Activated T-cell treated with anti-CD3 and anti-CD28 coated beads, Interleukin-2, amount 50 U/mL, for 4 hours (primary cell): ENCODE results near the gene ISY1. TPM values are rescaled to one million over a fixed set of nuclear protein-coding genes. Genes with fewer than 3 reads are reported as not detected.
"Not testable (repeated sequence)": the region's sequence is repeated elsewhere in the genome, so short reads cannot be mapped to it uniquely, and the experiment has no call there.

Experiments
- ATAC-seq, 2 donors: fragments of 200-7000 bp; cut with Tn5 transposase; one replicate each; pipeline ENCODE4 v1.10.0; 2021
- DNase-seq: peaks from one replicate; pipeline ENCODE4 v3.0.0-alpha.2; 2020
- H3K27me3 Mint-ChIP-seq: one replicate; pipeline ENCODE4 v1.8.0; 2021; ENCODE audit warnings: low read depth, mixed read lengths
- H3K36me3 Mint-ChIP-seq: one replicate; pipeline ENCODE4 v1.8.0; 2022; ENCODE audit warnings: mixed read lengths; ENCODE audit not compliant: insufficient read depth
- H3K4me1 Mint-ChIP-seq: one replicate; pipeline ENCODE4 v1.8.0; 2021; ENCODE audit warnings: low read depth, mixed read lengths
- H3K4me3 Mint-ChIP-seq: one replicate; pipeline ENCODE4 v1.8.0; 2021; ENCODE audit warnings: mild to moderate bottlenecking, moderate library complexity, mixed read lengths
- H3K9me3 Mint-ChIP-seq: one replicate; pipeline ENCODE4 v1.8.0; 2021; ENCODE audit warnings: mixed read lengths
- total RNA-seq, 3 donors: library from RNA; stranded (reverse); gene quantifications; one replicate each; pipeline ENCODE4 v1.2.1, GENCODE V29; 2021

The ISY1 gene
- total RNA-seq, 3 donors from 2014 or later = 93.1 to 101 (median 93.9) TPM

DNA sequence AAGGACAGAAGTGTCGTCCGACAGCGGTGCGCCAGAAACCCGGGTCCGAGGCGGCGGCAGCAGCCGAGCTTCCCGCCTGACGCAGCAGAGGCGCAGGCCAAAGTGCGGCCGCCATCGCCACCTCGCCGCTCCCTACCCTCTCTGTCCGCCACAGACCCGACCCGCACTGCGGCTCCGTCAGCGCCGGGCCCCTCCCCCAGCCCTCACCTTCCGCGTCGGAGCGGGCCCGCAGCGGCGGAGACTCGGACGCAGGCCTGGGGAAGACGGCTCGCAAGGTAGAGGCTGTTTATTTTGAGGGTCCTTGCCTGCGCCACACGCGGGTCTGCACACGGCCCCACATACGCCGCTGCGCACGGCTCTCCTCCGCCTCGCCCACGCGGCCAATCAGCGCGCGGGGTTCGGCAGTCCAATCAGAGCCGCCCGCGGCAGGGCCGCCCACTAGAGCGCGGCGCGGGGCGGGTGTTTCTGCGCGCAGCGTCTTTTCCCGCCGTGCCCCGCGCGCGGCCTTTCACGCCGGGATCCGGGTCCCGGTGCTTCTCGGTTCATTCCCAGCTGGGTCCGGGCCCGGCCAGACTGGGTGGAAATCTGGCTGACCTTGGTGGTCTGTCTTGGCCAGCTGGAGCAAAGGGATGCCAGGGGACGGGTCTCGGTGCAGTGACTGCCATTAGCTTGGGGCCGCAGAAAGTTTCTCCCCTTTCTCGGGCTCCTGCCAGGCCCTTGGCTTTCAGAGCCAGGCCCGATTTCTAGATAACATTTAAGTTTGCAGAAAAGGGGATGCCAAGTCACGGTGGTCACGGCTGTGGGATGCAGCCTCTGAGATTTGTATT, 22.9 kb upstream of the ISY1 start, which contains the start of gene CNBP:
CNBP (minus strand) TSS at position 328 of the 827 bp plus-strand sequence. CDS start 12,139 bp downstream, outside the sequence.
- H3K36me3 Mint-ChIP-seq = peaks cover 31% of the 10 kb centered on the region
- peak within 1 kb of the TSS; percentile 98 for H3K4me3 Mint-ChIP-seq
- no peaks in the 10 kb centered on the region for H3K9me3 Mint-ChIP-seq
- H3K4me1 Mint-ChIP-seq = peaks cover 26% of the 10 kb centered on the region
- peak; percentile 91 to 93 for ATAC-seq
- DNase-seq = peak; percentile 90
- no peaks in the 10 kb centered on the region for H3K27me3 Mint-ChIP-seq

DNA sequence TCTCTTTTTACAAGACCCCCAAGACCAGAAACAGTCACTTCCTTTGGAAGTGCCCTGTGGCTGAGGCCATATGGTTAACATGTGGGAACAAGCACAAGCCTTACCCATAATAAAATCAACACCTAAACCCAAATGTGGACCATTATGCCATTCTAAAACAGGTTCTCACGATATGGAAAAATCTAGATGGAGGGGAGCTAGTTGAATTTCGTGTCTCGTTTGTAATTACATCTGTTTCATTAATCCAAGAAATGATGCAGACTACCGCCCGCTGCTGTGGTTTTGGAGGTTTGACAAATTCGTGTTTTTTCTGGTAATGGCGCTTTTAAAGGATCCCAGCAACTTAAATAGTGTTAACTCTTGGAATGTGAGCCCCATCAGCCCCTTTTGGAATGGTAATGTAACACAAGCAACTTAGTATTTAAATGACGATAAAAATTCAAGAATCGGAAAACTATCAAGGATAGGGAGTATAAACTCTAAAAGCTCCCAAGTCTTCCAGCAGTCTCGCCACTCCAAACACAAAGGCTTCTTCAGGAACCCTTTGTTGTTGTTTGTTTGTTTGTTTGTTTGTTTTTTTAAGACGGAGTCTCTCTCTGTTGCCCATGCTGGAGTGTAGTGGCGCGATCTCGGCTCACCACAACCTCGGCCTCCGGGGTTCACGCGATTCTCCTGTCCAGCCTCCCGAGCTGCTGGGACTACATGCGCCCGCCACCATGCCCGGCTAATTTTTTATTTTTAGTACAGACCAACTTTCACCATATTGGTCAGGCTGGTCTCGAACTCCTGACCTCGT, 21.7 kb upstream of the ISY1 start:
- peak overlapping the region; percentile 98 for H3K4me3 Mint-ChIP-seq
- no peaks in the 10 kb centered on the region for H3K27me3 Mint-ChIP-seq
- ATAC-seq (peak; percentile 2 to 4), DNase-seq (peak; percentile 14)
- peaks cover 35% of the 10 kb centered on the region for H3K4me1 Mint-ChIP-seq
- H3K9me3 Mint-ChIP-seq = no peaks in the 10 kb centered on the region
- H3K36me3 Mint-ChIP-seq = peaks cover 35% of the 10 kb centered on the region

DNA sequence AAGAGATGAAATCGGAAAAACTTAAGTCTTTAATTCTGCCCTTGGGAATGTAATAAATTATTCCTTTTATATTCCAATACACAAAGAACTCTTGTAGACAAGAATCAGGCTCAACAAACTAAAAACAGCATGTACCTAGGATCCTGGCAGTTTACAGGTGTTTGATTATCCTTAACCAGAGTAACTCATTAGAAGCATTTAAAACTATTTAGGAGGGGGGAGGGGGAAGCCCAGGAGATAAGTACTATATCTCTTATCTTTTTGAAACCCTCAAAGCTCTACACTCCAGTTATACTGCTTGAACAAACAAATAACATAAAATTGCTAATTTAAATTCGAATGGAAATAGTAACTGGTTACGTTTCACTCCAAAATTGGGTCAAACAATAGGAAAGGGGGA, 21.0 kb upstream of the ISY1 start:
- H3K4me3 Mint-ChIP-seq = peak overlapping the region; percentile 98
- no peaks in the 10 kb centered on the region for H3K9me3 Mint-ChIP-seq
- DNase-seq (no peak), ATAC-seq (no peak)
- H3K27me3 Mint-ChIP-seq = no peaks in the 10 kb centered on the region
- peaks cover 37% of the 10 kb centered on the region for H3K36me3 Mint-ChIP-seq
- peaks cover 42% of the 10 kb centered on the region for H3K4me1 Mint-ChIP-seq

DNA sequence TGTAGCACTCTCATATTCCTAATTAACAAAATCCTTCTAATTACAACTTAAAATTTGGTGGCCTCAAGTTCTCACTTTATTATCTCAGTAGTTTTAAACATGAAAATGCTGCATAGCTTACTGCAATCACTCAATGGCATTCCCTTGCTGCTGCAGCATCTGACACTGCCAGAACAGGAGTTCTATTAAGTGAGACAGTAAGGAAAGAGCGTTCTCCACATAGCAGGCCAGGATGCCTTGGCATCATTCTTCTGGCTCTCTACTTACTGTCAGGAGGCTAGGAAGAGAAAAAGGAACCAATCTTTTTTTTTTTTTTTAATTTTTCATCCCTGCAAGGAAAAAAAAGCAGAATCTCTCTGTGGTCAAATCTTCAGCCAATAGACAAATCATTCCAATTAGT, 19.6 kb upstream of the ISY1 start:
- H3K4me3 Mint-ChIP-seq = peak overlapping the region; percentile 98
- no peaks in the 10 kb centered on the region for H3K27me3 Mint-ChIP-seq
- no peaks in the 10 kb centered on the region for H3K9me3 Mint-ChIP-seq
- DNase-seq (no peak), ATAC-seq (no peak)
- H3K4me1 Mint-ChIP-seq = peaks cover 54% of the 10 kb centered on the region
- peaks cover 48% of the 10 kb centered on the region for H3K36me3 Mint-ChIP-seq

DNA sequence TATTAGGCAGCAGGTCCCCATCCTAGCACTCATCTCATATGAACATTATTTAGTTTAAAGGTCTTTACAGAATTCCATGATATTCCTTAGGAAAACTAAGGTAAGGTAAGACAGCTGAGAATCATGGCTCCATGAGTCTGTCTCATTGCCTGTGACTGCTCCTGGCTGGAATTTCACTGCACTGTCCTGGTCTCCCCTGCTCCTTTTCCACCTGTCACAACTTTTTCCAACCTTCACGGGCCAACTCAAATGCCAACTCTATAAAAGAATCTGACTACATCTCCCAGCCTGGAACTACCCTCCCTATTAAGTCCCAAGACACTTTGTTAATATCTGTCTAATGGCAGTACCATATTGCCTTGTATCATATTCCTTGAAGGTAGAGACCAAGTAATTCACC, 15.2 kb upstream of the ISY1 start:
- Mint-ChIP-seq H3K36me3 (peaks cover 48% of the 10 kb centered on the region), H3K9me3 (no peaks in the 10 kb centered on the region), H3K4me1 (peaks cover 79% of the 10 kb centered on the region), H3K27me3 (no peaks in the 10 kb centered on the region), H3K4me3 (peak overlapping the region; percentile 35)
- ATAC-seq (no peak), DNase-seq (no peak)

DNA sequence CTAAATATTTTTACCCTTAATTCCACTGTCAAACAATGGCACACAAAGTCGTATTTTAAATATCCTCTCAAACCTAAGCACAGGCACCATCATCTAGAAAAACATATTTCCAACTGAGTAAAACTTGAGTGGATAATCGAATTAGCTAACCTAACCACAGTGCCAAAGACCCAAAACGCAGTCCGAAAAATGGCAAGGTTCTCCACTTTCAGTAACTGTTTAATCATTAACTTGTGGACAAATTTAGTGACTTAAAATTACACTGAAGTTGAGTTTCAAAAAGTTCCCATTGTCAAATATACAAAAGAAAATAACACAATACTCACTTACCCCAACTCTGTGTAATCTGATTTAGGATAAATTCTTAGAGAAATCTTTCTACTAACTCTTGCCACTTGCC, 12.9 kb upstream of the ISY1 start:
- H3K4me3 Mint-ChIP-seq = peak overlapping the region; percentile 31
- ATAC-seq (no peak), DNase-seq (no peak)
- H3K27me3 Mint-ChIP-seq = no peaks in the 10 kb centered on the region
- H3K9me3 Mint-ChIP-seq = no peaks in the 10 kb centered on the region
- peaks cover 51% of the 10 kb centered on the region for H3K36me3 Mint-ChIP-seq
- peaks cover 69% of the 10 kb centered on the region for H3K4me1 Mint-ChIP-seq

DNA sequence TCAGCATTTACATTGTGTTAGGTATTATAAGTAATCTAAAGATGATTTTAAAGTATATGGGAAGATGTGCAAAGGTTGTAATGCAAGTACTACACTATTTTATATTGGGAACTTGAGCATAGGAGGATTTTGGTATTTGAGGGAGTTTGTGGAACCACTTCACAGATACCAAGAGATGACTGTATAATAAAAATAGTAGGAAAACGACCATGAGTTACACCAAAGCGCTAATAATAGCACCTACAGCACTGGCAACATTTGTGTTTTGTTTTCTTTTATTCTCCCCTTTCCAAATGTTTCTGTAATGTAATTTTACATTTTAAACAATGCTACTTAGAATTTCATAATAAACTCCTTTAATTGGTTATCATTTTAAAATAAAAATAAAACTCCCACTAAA, 12.3 kb upstream of the ISY1 start:
- H3K9me3 Mint-ChIP-seq = no peaks in the 10 kb centered on the region
- no peak overlapping the region for H3K4me3 Mint-ChIP-seq
- no peaks in the 10 kb centered on the region for H3K27me3 Mint-ChIP-seq
- peaks cover 51% of the 10 kb centered on the region for H3K36me3 Mint-ChIP-seq
- ATAC-seq = no peak
- DNase-seq = no peak
- peaks cover 64% of the 10 kb centered on the region for H3K4me1 Mint-ChIP-seq

DNA sequence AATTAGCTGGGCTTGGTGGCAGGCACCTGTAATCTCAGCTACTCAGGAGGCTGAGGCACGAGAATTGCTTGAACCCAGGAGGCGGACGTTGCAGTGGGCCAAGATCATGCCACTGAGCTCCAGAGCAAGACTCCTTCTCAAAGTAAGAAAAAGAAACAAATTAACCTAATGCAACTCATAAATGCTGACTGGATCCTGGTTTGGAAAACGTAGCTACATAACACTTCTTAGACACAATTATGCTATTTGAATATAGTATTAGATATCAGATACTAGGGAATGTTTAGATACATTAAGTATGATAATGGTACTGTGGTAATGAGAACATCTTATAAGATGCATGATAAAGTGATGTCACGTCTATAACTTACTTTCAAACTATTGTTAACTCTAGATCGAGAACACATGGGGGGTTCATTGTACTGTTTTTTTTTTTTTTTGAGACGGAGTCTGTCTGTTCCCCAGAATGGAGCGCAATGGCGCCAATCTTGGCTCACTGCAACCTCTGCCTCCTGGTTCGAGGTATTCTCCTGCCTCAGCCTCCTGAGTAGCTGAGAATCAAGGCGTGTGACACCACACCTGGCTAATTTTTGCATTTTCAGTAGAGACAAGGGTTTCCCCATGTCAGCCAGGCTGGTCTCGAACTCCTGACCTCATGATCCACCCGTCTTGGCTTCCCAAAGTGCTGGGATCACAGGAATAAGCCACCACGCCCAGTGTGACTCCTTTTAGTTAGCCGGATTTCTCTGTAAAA, 5.9 kb upstream of the ISY1 start:
- no peak overlapping the region for H3K4me3 Mint-ChIP-seq
- no peaks in the 10 kb centered on the region for H3K27me3 Mint-ChIP-seq
- DNase-seq = no peak
- peaks cover 20% of the 10 kb centered on the region for H3K4me1 Mint-ChIP-seq
- no peak for ATAC-seq
- no peaks in the 10 kb centered on the region for H3K9me3 Mint-ChIP-seq
- peaks cover 28% of the 10 kb centered on the region for H3K36me3 Mint-ChIP-seq

DNA sequence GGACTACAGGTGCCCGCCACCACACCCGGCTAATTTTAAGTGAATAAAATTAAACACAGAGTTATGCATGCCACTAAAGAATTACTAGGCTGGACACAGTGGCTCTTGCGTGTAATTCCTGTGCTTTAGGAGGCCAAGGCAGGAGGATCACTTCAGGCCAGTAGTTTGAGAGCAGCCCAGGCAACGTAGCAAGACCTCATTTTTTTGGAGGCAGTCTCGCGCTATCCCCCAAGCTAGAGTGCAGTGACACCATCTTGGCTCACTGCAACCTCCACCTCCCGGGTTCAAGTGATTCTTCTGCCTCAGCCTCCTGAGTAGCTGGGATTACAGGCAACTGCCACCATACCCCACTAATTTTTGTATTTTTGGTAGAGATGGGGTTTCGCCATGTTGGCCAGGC, 4.7 kb upstream of the ISY1 start:
- not testable (repeated sequence) for H3K27me3 Mint-ChIP-seq, DNase-seq, H3K9me3 Mint-ChIP-seq, ATAC-seq, H3K4me3 Mint-ChIP-seq
- Mint-ChIP-seq H3K36me3 (peaks cover 20% of the 10 kb centered on the region), H3K4me1 (peaks cover 13% of the 10 kb centered on the region)

DNA sequence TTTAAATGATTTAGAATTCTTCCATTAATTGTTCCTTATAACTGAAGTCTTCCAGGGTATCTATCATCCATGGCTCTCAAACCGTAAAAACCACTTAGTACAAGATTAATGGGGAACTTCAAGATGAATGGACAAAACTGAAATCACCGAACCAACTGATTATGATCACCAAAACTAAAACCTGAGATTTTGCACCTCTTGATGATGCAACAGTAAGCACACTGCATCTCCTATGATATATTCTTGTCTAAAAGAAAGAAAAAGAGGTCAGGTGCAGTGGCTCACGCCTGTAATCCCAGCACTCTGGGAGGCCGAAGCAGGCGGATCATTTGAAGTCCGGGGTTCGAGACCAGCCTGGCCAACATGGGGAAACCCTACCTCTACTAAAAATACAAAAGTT, 3.6 kb upstream of the ISY1 start:
- H3K36me3 Mint-ChIP-seq = peaks cover 10% of the 10 kb centered on the region
- H3K9me3 Mint-ChIP-seq = no peaks in the 10 kb centered on the region
- no peak for ATAC-seq
- H3K4me3 Mint-ChIP-seq = no peak overlapping the region
- peaks cover 16% of the 10 kb centered on the region for H3K4me1 Mint-ChIP-seq
- DNase-seq = no peak
- no peaks in the 10 kb centered on the region for H3K27me3 Mint-ChIP-seq

DNA sequence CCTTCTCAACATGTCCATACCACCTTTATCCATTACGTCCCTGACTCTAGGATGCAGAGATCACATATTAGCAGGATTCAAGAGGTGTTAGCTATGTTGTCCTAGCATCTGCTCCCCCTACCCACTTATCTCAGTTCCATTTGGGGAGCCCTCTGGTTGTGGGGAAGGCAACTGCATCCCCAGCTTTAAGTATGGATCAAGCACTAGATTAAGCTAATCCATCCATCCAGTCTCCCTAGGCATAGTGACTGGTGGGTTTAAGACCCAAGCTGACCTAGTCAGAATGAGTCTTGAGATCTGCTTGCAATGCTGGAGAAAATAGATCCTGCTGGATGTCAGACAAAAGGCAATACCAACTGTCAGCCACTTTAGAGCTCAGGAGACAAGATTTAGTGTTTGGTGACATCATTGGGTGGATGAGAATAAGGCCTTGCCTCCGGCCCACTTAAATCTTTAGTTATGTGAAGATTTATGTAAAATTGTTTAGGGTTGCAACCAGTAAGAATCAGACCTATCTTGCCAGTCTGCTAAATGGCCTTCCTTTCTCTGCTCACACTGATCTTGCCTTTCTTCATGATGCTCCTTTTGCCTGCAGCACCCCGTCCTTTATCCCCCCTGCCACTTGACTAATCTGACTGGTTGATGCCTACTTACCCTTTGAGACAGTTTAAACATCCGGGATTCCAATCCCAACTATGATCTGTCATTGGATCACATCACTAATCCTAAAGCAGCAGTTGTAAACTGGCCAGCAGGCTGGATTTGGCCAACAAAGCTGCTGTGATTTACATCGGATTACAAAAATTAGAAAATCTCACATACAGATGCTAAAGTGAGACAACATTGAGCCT, 2.1 kb upstream of the ISY1 start:
- DNase-seq (no peak), ATAC-seq (no peak)
- Mint-ChIP-seq H3K27me3 (no peaks in the 10 kb centered on the region), H3K4me1 (peaks cover 22% of the 10 kb centered on the region), H3K4me3 (peak overlapping the region; percentile 94), H3K36me3 (peaks cover 19% of the 10 kb centered on the region), H3K9me3 (no peaks in the 10 kb centered on the region)

DNA sequence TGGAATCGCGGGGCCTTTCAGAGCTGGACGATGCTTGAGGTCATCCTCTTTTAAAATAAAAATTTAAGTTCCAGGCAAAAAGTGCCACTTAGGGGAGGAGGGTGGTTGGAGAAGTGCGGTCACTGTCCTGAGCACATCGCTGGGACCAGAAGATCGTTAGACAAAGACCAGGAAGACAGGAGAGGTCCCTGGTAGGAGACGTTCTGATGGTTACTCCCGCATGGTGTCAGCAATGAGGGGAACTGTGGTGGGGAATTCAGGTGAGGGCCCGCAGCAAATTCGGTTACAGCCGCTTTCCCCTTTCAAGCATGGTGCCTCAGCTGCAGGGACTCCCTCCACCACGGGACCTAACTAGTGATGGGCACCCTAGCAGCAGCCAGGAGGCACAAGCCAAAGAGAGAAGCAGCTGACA, 1.0 kb upstream of the ISY1 start:
- peaks cover 21% of the 10 kb centered on the region for H3K36me3 Mint-ChIP-seq
- ATAC-seq (no peak), DNase-seq (peak; percentile 16)
- H3K4me3 Mint-ChIP-seq = peak overlapping the region; percentile 94
- H3K27me3 Mint-ChIP-seq = no peaks in the 10 kb centered on the region
- peaks cover 22% of the 10 kb centered on the region for H3K4me1 Mint-ChIP-seq
- H3K9me3 Mint-ChIP-seq = no peaks in the 10 kb centered on the region

DNA sequence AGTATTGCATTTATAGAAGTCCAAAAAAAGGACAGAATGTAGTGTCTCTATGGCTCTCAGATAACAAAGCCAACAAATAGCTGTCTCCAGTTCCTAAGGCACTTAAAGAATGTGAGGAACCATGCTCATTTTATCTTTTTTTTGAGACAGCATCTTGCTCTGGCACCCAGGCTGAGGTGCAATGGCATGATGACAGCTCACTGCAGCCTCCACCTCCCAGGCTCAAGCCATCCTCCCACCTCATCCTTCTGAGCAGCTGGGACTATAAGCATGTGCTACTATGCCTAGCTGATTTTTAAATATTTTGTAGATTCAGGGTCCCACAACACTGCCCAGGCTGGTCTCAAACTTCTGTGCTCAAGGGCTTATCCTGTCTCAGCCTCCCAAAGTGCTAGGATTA, 16.1 kb downstream of the ISY1 start:
- no peak for ATAC-seq
- Mint-ChIP-seq H3K4me3 (no peak overlapping the region), H3K27me3 (no peaks in the 10 kb centered on the region), H3K4me1 (peaks cover 2% of the 10 kb centered on the region), H3K36me3 (peaks cover 19% of the 10 kb centered on the region), H3K9me3 (no peaks in the 10 kb centered on the region)
- DNase-seq = no peak
